ENCODE data around the gene CHRM5.

Gene CHRM5

GRCh38 chr15:34039790-34040113 lies 71.5 kb downstream of the CHRM5 start:
- H3K36me3 ChIP-seq (replicated peaks; ENCODE audit: insufficient read depth, low read length) = no peaks in the 10 kb centered on the region
- no peaks in the 10 kb centered on the region for H3K9me2 ChIP-seq (replicated peaks; ENCODE audit: insufficient read depth, low read length)
- peak overlapping the region; percentile 63 for H3K4me3 ChIP-seq (ENCODE audit: low read length)
- peaks cover 21% of the 10 kb centered on the region for H3K4me1 ChIP-seq (ENCODE audit: low read length)
- no peaks in the 10 kb centered on the region for H4K20me1 ChIP-seq (ENCODE audit: insufficient read depth, low read length)
- TF ChIP-seq CTCF (IDR thresholded peaks at IDR 0.05; ENCODE audit: low read length) (no peak), EZH2 (optimal IDR thresholded peaks at IDR 0.05; ENCODE audit: low read depth, low read length) (no peak), EZH2phosphoT487 (IDR thresholded peaks at IDR 0.05; ENCODE audit: low read length) (no peak)
- peak overlapping the region; percentile 42; the same call in 1 of the 2 replicates for H2AFZ ChIP-seq (ENCODE audit: low read length)
- H3K9me3 ChIP-seq (replicated peaks; ENCODE audit: insufficient read depth, low read length) = no peaks in the 10 kb centered on the region
- peak overlapping the region; percentile 79 for H3K4me2 ChIP-seq (ENCODE audit: low read depth, low read length)
- peak overlapping the region; percentile 74 for H3K9ac ChIP-seq (ENCODE audit: low read length)
- no peaks in the 10 kb centered on the region for H3K27me3 ChIP-seq (replicated peaks; ENCODE audit: insufficient read depth, low read length)
- H3K27ac ChIP-seq (ENCODE audit: low read length) = peak overlapping the region; percentile 87
- DNase-seq = no peak
- H3F3A ChIP-seq (ENCODE audit: insufficient read depth, low read length) = peaks cover 21% of the 10 kb centered on the region
- peaks cover 32% of the 10 kb centered on the region for H3K79me2 ChIP-seq (ENCODE audit: low read length)

- H3K9me3 ChIP-seq (replicated peaks; ENCODE audit: insufficient read depth, low read length) = no peaks in the 10 kb centered on the region
- no peak for TF ChIP-seq CTCF (IDR thresholded peaks at IDR 0.05; ENCODE audit: low read length)
- TF ChIP-seq EZH2 (optimal IDR thresholded peaks at IDR 0.05; ENCODE audit: low read depth, low read length) = no peak
- H3K9me2 ChIP-seq (replicated peaks; ENCODE audit: insufficient read depth, low read length) = no peaks in the 10 kb centered on the region
- H4K20me1 ChIP-seq (ENCODE audit: insufficient read depth, low read length) = no peaks in the 10 kb centered on the region
- H3K9ac ChIP-seq (ENCODE audit: low read length) = no peak overlapping the region
- no peaks in the 10 kb centered on the region for H3K36me3 ChIP-seq (replicated peaks; ENCODE audit: insufficient read depth, low read length)
- no peak overlapping the region for H3K4me3 ChIP-seq (ENCODE audit: low read length)
- H2AFZ ChIP-seq (ENCODE audit: low read length) = no peak overlapping the region
- H3K27me3 ChIP-seq (replicated peaks; ENCODE audit: insufficient read depth, low read length) = no peaks in the 10 kb centered on the region
- peaks cover 17% of the 10 kb centered on the region for H3F3A ChIP-seq (ENCODE audit: insufficient read depth, low read length)
- peaks cover 18% of the 10 kb centered on the region for H3K4me1 ChIP-seq (ENCODE audit: low read length)
- no peaks in the 10 kb centered on the region for H3K79me2 ChIP-seq (ENCODE audit: low read length)
- H3K27ac ChIP-seq (ENCODE audit: low read length) = no peak overlapping the region
- peak overlapping the region; percentile 39; the same call in 1 of the 2 replicates for H3K4me2 ChIP-seq (ENCODE audit: low read depth, low read length)
- no peak for DNase-seq
These were observed 75.1 kb downstream of the CHRM5 start for GRCh38 chr15:34043391-34043790.

DNA sequence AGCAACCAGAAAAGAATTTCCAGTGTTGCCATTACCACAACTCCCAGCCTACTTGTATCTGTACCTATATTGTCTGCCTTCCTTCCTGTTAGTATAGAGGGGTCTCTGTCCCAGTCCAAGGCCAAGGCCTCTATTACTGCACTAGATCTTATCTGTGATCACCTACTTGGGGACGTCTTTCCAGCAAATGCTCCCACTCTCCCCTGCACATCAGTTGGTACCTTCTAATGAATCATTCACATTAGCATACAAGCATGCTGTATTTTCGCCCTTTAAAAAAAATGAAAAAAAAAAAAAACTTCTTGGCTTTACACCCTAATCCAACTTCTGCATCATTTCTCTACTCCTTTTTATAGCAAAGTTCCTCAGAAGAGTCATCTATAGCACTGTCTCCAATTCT lies 75.5 kb downstream of the CHRM5 start:
- Histone ChIP-seq H3K9ac (ENCODE audit: low read length) (no peak overlapping the region), H3K4me2 (ENCODE audit: low read depth, low read length) (peak overlapping the region; percentile 39), H2AFZ (ENCODE audit: low read length) (no peak overlapping the region), H3K27ac (ENCODE audit: low read length) (no peak overlapping the region), H3K4me3 (ENCODE audit: low read length) (no peak overlapping the region), H3K9me3 (replicated peaks; ENCODE audit: insufficient read depth, low read length) (no peaks in the 10 kb centered on the region), H3F3A (ENCODE audit: insufficient read depth, low read length) (peaks cover 17% of the 10 kb centered on the region), H4K20me1 (ENCODE audit: insufficient read depth, low read length) (no peaks in the 10 kb centered on the region), H3K9me2 (replicated peaks; ENCODE audit: insufficient read depth, low read length) (no peaks in the 10 kb centered on the region), H3K4me1 (ENCODE audit: low read length) (peaks cover 18% of the 10 kb centered on the region), H3K79me2 (ENCODE audit: low read length) (no peaks in the 10 kb centered on the region), H3K27me3 (replicated peaks; ENCODE audit: insufficient read depth, low read length) (no peaks in the 10 kb centered on the region), H3K36me3 (replicated peaks; ENCODE audit: insufficient read depth, low read length) (no peaks in the 10 kb centered on the region)
- TF ChIP-seq CTCF (IDR thresholded peaks at IDR 0.05; ENCODE audit: low read length) (no peak), EZH2phosphoT487 (IDR thresholded peaks at IDR 0.05; ENCODE audit: low read length) (no peak), EZH2 (optimal IDR thresholded peaks at IDR 0.05; ENCODE audit: low read depth, low read length) (no peak)
- peak; percentile 12 for DNase-seq

Measured in MM.1S (cell line).